ENCODE data around the gene OR1M1. TPM values are rescaled to one million over a fixed set of nuclear protein-coding genes. Genes with fewer than 3 reads are reported as not detected.

OR1M1 gene
- total RNA-seq, 2 experiments from 2014 or later, result not detected

- ChIA-PET CTCF (ENCODE audit: unreplicated experiment) (no interaction called here), POLR2A (interaction anchor here (0.5 kb wide), 1 partner anchor 29 kb away, joined by 4 read pairs; no protein-coding TSS in a partner anchor)
- TF ChIP-seq EZH2phosphoT487 (IDR thresholded peaks at IDR 0.05; ENCODE audit: borderline replicate concordance, low read depth, low read length) (no peak), CTCF (conservative IDR thresholded peaks at IDR 0.05; ENCODE audit: low read length) (no peak)
- no peaks in the 10 kb centered on the region for H3K36me3 ChIP-seq (ENCODE audit: insufficient read depth, low read length)
- H3K4me1 ChIP-seq (ENCODE audit: insufficient read depth, low read length, poor library complexity, severe bottlenecking), result no peaks in the 10 kb centered on the region
- H3K4me2 ChIP-seq (ENCODE audit: low read length), result no peak overlapping the region
- H4K20me1 ChIP-seq (ENCODE audit: insufficient read depth, low read length), result no peaks in the 10 kb centered on the region
- H3K9me3 ChIP-seq (ENCODE audit: low read length), result no peaks in the 10 kb centered on the region
- H3K27ac ChIP-seq (ENCODE audit: low read depth, low read length, poor library complexity, severe bottlenecking), result no peak overlapping the region
- no peak overlapping the region for H2AFZ ChIP-seq (ENCODE audit: low read length)
- BruUV-seq (replicated peaks), result no TSS peak
- no peak for DNase-seq (ENCODE audit: low spot score)
- no peaks in the 10 kb centered on the region for H3K9me2 ChIP-seq (ENCODE audit: insufficient read depth, low read length)
- intact Hi-C loops (cut with micrococcal nuclease; ENCODE audit: unreplicated experiment), result no loop called here
- H3K79me2 ChIP-seq (ENCODE audit: insufficient read depth, low read depth, low read length), result no peaks in the 10 kb centered on the region
- H3K4me3 ChIP-seq (ENCODE audit: low read depth, low read length, poor library complexity, severe bottlenecking), result no peak overlapping the region
Measured at GRCh38 chr19:9040131-9040530, 46.7 kb upstream of the OR1M1 start.

- BruUV-seq (replicated peaks), result no TSS peak
- CTCF ChIA-PET (ENCODE audit: unreplicated experiment), result no interaction called here
Measured at GRCh38 chr19:9041023-9041422, 45.8 kb upstream of the OR1M1 start.

More at GRCh38 chr19:9041023-9041422, 45.8 kb upstream of the OR1M1 start:
- no peaks in the 10 kb centered on the region for H3K4me1 ChIP-seq (ENCODE audit: insufficient read depth, low read length, poor library complexity, severe bottlenecking)
- POLR2A ChIA-PET, result no interaction called here
- no peaks in the 10 kb centered on the region for H3K36me3 ChIP-seq (ENCODE audit: insufficient read depth, low read length)
- H3K9me2 ChIP-seq (ENCODE audit: insufficient read depth, low read length), result no peaks in the 10 kb centered on the region
- H2AFZ ChIP-seq (ENCODE audit: low read length), result no peak overlapping the region
- no peaks in the 10 kb centered on the region for H4K20me1 ChIP-seq (ENCODE audit: insufficient read depth, low read length)
- H3K4me3 ChIP-seq (ENCODE audit: low read depth, low read length, poor library complexity, severe bottlenecking), result no peak overlapping the region
- H3K27ac ChIP-seq (ENCODE audit: low read depth, low read length, poor library complexity, severe bottlenecking), result no peak overlapping the region
- no peak for DNase-seq (ENCODE audit: low spot score)
- H3K9me3 ChIP-seq (ENCODE audit: low read length), result no peaks in the 10 kb centered on the region
- TF ChIP-seq CTCF (conservative IDR thresholded peaks at IDR 0.05; ENCODE audit: low read length), result no peak
- no peak for TF ChIP-seq EZH2phosphoT487 (IDR thresholded peaks at IDR 0.05; ENCODE audit: borderline replicate concordance, low read depth, low read length)
- intact Hi-C loops (cut with micrococcal nuclease; ENCODE audit: unreplicated experiment), result no loop called here
- H3K4me2 ChIP-seq (ENCODE audit: low read length), result no peak overlapping the region
- no peaks in the 10 kb centered on the region for H3K79me2 ChIP-seq (ENCODE audit: insufficient read depth, low read depth, low read length)
